SK-N-DZ (cell line): ENCODE data around the gene NCK2.

Source experiments
- DNase-seq: peaks from one replicate; pipeline ENCODE4 v3.0.0-alpha.2; 2015; ENCODE audit warnings: low spot score

The NCK2 gene

GRCh38 chr2:105790461-105791149, 45.9 kb downstream of the NCK2 start:
- no peak for DNase-seq

- DNase-seq: no peak
Observed at GRCh38 chr2:105791229-105791628, 46.5 kb downstream of the NCK2 start.

- DNase-seq: no peak
Observed at GRCh38 chr2:105792561-105792960, 47.8 kb downstream of the NCK2 start.

- DNase-seq: no peak
Observed at GRCh38 chr2:105793196-105793975, 48.7 kb downstream of the NCK2 start.

DNA sequence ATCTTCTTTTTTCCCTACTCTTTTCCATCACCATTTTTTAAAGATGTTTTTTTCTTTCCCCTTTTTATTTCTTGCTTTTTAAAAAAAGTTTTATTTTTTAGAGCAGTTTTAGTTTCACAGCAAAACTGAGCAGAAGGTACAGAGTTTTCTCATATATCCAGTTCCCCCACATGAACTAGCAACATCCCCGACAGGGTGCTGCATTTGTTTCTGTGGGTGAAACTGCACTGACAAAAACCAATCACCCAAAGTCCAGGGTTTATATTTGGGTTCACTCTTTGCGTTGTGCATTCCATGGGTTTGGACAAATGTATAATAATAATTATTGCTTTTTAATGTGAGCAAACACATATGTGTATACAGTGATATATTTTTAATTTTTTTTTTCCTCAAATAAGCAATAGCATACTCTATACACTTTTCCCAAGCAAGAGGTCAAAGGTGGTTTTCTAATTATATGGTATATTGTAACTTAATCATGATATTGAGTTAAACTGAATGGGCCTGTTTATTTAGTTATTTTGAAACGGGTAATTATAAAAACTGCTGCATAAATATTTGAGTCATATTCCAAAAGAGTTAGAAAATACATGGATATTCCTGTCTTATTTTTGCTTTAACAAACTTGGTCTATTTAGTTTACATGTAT, 50.3 kb downstream of the NCK2 start:
- DNase-seq: no peak

DNA sequence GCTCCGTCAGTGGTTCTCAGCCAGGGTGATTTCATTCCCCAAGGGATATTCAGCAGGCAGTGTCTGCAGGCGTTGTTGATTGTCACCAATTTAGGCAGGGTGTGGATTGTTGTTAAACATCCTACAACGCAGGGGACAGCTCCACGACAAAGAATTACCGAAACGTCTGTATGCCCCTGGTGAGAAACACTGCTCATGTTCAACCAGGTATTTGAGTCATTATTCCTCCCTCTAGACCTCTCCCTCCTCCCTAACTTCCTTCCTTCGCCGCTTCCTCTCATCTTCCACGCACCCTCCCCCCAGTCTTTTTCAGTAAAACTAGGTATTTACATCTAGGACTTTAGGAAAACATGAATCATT, 50.8 kb downstream of the NCK2 start:
- no peak for DNase-seq

DNA sequence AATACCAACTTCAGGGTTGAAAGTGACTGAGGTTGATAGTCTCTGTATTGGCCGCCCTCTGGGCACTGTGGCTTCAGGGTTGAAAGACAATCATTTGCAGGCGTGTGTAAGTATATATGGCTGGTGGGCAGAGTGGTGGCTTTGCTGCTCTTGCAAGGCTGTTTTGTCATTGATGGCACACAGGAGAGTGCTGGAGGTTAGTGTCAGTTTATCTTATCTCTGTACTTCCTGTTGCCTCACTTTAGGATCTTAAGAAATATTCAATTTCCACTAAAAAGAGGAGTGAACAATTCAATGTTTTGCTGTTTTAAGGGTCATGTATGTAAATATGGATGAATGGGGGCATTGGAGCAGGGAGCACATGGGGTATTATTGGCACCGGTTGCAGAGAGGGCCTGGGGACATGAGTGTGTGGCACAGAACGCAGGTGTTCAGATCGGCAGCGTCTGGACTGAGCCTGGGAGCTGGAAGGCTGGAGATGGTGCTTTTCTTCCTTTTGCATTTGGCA, 51.5 kb downstream of the NCK2 start:
- DNase-seq: no peak

GRCh38 chr2:105796791-105797190, 52.1 kb downstream of the NCK2 start:
- no peak for DNase-seq

DNA sequence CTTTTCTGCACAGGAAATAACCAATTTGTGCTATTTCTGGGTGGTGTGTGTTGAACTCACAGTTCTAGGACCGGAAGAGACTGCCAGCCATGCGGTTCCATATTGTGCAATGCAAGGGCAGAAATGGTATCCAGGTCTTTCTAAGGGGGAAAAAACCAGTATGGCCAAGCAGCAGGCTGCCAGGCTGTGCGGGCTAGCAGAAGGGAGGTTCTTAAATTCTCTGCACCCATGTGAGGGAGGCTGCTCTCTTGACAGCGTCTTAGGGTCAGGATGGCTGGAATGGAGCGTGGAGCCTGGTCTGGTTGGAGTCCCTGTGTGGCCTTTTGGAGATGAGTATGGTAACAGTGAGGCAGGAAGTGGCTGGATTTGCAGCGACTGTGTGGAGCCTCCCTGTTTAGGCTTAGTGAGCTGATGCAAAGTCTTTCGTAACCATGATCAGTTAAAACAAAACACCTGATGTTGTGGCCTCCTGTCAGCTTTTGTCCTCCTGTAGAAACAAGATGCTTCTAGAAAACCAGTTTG, 52.6 kb downstream of the NCK2 start:
- no peak for DNase-seq

DNA sequence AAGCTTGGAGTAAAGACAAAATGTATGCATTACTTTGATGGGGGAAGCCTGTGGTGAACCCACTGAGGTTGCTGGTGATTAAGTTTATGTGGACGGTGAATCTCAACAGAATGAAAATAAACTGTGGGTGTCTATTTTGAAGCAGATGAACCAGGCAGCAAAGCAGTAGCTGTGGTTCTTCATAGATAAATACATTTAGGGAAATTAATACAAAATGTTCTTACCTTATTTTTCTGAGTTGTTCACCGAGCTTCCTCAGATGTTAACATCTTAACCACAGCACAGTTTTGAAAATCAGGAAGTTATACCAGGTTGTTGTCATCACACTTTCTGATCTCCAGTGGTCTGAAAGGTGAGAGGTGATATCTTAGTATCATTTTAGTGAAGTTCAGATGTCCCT, 53.9 kb downstream of the NCK2 start:
- no peak for DNase-seq

GRCh38 chr2:105800036-105800713, 55.5 kb downstream of the NCK2 start:
- DNase-seq: no peak

- no peak for DNase-seq
Observed at GRCh38 chr2:105800953-105801635, 56.4 kb downstream of the NCK2 start.

DNA sequence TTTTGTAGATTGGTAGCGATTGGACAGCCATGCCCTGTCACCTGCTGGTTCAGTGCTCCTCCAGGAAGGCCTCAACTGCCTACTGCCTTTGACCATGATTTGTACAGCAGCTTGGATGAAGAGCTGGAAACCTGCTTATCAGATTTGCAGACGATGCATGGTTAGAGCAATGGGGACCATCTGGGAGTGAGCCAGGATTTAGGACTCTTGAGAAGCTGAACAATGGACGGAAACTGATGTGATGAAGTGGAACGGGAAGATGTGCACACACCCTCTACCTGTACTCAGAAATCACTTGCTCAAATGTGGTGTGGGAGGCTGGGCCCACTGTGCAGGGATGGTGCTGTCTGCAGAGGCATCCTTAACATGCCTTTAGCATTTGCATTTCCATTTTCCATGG, 57.2 kb downstream of the NCK2 start:
- peak; percentile 17 for DNase-seq

GRCh38 chr2:105802587-105802986, 57.9 kb downstream of the NCK2 start:
- no peak for DNase-seq

GRCh38 chr2:105803337-105803736, 58.6 kb downstream of the NCK2 start:
- no peak for DNase-seq

GRCh38 chr2:105803773-105804172, 59.1 kb downstream of the NCK2 start:
- DNase-seq: no peak

- DNase-seq: no peak
Observed at GRCh38 chr2:105804266-105804665, 59.6 kb downstream of the NCK2 start.

- DNase-seq: no peak
Observed at GRCh38 chr2:105806996-105807395, 62.3 kb downstream of the NCK2 start.

DNA sequence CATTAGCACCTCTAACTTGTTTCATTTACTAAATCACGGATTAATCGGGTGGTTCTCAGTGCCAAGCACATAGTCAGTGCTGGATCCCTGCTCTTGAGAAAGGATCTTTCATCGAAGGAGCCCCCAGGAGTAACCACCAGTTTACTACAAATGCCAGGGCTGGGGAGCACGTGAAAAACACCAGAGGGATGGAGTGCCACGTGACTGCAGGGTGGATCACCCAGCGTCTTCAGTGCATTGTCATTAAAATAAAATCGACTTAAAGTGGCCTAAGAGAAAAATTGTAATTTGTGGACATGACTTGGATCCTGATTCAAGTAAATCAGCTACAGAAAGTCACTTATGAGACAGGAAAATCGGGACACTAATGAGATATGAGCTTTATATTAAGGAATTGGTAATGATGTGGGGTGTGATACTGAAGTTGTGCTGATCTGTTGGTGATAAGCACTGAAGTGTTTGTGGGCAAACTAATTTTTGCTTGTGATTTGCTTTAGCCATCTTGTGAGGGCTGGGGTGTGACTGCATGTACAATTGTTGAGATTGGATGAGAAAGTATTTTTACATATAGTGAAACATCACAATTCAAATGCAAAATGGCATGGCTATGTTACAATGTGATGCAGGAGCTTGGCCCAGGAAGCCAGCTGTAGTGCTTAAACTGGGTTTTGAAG, 63.8 kb downstream of the NCK2 start:
- DNase-seq: no peak

- no peak for DNase-seq
Observed at GRCh38 chr2:105809097-105809473, 64.4 kb downstream of the NCK2 start.

- no peak for DNase-seq
Observed at GRCh38 chr2:105809723-105810122, 65.0 kb downstream of the NCK2 start.
